CD4-positive, alpha-beta T cell treated with Interleukin-1 beta for 1 hour (primary cell): Measurements from ENCODE around the gene PSMD8.
"Not testable (repeated sequence)": the region's sequence is repeated elsewhere in the genome, so short reads cannot be mapped to it uniquely, and the experiment has no call there.

ENCODE experiments used
- DNase-seq, 2 donors: peaks; one replicate each; pipeline ENCODE4 v3.0.0-alpha.2; 2020 to 2022

PSMD8 gene

DNA sequence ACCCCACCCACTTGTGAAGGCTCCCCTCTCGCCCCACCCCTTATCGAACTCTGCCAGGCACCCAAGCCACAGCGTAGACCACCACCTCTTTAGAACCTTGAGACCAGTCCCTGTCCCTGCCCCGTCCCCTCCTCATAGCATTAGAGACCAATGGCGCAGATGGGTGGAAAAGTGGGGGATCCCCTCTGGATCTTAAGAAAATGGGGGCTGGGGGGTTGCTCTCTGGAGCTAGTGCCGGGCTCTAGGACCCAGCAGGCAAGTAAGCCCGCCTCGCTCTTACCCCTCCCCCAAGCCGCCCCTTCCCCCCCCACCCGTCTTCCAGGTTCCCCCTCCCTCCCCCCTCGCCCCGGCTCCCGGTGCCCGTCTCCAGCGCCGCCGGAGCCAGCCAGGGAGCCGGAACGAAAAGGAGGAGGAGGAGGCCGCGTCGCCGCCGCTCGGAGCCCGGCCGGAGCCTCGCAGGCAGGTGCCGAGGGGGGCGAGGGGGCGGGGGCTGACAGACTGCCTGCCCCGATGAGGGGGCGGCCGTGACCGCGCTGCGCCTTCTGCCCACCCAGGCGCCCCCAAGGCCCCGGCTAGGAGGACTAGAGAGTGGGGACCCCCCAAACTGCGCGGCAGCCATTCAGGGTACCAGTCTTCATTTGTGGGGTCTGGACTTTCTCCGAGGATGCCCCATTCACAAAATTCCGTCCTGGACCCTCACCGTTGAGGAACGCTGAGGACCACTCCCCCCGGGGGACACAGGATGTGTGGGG, 14.2 kb downstream of the PSMD8 start, which contains the start of gene SPRED3:
Gene SPRED3 (plus strand): TSS at position 349 of the 752 bp plus-strand sequence. CDS start 1,606 bp downstream, outside the sequence.
- DNase-seq, result no peak

DNA sequence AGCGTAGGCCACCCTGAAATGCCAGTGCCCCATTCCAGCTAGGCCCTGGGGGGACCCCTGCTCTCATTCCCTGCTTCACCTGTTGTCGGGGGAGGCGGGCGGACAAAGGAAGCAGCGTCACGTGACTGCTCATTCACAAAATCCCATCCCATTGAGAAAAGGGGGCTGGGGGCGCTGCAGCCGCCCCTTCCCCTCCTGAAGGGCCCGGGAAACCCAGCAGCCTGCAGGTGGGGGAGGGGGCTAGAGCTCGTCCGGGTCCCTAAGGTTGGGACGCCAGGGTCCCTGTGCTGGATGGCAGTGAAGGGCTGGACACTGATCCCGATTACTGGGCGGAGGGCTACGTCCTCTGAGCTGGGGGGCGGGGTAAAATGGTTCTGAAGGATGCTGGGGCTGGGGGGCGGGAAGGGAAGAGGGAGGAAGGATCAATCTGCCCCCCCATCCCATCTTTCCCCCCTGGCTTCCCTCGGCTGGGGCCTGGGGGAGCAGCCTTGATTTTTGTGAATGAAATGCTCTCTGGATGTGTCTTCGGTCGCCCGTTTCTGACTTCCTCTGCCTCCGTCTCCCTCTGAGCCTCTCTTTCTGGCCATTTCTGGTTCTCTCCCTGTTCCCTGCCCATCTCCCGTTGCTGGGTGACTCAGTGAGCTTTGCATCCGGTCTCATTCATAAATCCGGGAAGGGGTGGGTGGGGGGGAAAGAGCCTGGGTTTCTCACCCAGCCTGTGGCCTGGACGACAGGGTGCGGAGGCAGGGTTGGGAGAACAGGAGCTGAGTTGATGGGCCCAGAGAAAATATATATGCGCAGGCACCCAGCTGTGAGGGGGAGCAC, 14.9 kb downstream of the PSMD8 start:
- no peak for DNase-seq

DNA sequence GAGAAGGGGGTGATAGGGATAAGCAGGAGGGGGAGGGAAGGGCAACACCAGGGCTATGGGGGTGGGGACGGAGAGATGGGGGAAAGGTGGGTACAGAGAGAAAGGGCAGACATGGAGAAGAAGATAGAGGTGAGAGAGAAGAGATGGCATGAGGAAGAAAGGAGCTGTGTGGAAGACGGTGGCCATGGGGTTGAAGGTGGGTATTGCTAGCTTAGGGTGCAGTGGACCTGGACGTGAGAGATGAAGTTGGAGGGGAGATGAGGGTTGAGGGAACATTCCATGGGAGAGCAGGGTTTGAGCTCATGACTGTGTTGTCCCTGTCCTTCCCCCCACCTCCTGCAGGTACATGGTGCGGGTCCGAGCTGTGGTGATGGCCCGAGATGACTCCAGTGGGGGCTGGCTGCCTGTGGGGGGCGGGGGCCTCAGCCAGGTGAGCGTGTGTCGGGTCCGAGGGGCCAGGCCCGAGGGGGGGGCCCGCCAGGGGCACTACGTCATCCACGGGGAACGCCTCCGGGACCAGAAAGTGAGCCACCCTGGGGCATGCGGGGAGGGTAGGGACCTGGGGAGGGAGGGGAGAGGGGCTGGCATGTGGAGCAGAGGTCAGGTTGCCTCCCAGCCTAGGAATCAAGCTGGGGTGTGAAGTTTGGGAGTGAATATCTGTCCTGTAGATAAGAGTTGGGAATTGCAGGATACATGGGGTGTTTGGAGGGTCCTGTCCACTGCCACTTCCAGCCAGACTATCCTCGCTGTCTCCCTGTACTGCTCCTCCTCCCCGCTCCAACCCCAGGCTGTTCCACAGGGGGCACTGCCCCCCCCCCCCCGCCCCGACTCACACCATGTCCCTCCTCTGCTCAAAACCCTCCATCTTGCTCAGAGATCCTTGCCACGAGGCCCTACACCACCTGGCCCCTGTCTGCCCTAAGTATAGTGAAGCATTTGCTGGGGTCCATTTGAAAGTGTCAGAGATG, 15.9 kb downstream of the PSMD8 start:
- DNase-seq, result no peak

DNA sequence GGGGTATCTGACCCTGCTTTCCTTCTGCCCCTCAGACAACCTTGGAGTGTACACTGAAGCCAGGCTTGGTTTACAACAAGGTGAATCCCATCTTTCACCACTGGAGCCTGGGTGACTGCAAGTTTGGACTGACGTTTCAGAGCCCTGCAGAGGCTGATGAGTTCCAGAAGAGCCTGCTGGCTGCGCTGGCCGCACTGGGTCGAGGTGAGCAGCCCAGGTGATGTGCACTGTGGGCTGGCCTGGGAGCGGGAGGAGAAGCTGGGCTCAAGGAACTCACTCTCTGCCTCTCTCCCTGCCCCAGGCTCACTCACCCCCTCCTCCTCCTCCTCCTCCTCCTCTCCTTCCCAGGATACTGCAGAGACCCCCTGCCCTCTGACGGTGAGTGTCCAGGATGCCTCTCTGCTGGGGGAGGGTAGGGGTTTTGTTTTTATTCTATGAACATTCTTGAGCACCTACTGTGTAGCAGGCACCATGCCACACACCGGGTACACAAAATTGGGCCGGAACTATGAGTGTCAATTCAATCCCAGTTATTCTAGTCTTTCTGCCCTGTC, 17.6 kb downstream of the PSMD8 start:
- no peak for DNase-seq

DNA sequence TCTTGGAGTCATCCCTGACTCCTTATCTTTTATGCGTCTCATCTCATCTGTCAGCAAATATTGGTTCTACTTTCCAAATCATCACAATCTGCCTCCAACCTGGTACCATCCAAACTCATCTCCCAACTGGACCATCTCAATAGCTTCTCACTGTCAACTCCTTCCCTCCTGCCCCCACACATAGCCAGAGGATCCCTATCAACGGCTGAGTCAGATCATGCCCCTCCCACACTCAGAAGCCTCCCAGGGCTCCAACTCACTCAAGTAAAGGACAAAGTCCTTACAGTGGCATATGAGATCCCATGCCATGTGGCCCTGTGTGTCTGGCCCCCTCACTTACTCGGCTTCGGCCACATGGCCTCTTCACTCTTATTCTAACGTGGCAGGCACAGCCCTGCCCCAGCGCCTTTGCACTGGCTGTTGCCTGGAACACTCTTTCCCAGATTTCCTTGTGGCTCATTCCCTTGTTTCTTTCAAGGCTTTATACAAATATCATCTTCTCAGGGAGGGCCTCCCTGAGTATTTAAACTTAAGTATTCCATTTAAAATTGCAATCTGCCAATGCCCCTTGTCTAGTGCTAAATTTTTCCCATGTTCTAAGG, 18.4 kb downstream of the PSMD8 start:
- DNase-seq, result no peak

DNA sequence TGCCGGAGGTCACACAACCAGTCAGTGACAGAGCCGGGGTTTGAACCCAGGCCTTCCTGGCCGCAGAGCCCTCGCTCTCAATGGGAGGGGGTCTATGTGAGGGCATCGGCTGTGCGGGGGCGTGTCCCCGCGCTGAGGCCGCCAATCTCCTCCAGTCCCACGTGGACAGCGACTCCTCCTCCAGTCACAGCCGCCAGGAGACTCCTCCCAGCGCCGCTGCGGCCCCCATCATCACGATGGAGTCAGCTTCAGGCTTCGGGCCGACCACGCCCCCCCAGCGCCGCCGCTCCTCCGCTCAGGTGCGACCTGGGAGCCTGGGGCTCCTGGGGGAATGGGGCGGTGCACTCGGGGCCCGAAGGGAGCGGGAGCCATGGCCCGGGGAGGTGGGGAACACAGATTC, 20.1 kb downstream of the PSMD8 start:
- peak; percentile 78 to 81 for DNase-seq

DNA sequence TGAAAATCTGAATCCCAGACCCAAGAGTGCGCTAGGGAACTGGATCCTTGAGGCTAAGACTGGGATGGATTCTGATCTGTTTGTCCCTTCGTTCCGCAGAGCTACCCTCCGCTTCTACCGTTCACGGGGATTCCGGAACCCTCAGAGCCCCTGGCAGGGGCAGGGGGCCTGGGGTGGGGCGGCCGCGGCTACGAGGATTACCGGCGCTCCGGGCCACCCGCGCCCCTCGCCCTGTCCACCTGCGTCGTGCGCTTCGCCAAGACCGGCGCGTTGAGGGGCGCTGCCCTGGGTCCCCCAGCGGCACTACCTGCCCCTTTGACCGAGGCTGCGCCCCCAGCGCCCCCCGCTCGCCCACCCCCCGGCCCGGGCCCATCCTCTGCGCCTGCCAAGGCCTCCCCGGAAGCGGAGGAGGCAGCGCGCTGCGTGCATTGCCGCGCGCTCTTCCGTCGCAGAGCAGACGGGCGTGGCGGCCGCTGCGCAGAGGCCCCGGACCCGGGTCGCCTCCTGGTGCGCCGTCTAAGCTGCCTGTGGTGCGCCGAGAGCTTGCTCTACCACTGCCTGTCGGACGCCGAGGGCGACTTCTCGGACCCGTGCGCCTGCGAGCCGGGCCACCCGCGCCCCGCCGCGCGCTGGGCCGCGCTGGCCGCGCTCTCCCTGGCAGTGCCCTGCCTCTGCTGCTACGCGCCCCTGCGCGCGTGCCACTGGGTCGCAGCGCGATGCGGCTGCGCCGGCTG, 21.2 kb downstream of the PSMD8 start:
- DNase-seq, result peak; percentile 28 to 35

DNA sequence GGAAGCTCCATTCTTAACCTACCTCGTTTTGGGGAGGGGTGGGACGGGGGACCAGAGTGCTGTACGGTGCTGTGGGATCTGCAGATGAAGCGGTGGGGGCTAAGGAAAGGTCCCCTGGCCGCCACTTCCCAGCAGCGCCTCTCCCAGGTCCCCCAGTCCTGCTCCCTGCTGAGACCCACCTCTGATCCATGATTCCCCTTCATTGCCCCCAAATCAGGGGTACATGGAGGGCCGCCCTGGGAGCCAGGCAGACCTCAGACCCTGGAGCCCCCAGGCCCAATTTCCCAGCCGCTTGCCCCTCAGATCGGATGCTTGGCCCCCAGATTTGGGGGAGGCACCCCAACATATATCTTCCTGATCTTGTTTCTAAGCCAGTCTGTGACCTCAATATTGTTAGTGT, 24.7 kb downstream of the PSMD8 start:
- DNase-seq, result no peak

DNA sequence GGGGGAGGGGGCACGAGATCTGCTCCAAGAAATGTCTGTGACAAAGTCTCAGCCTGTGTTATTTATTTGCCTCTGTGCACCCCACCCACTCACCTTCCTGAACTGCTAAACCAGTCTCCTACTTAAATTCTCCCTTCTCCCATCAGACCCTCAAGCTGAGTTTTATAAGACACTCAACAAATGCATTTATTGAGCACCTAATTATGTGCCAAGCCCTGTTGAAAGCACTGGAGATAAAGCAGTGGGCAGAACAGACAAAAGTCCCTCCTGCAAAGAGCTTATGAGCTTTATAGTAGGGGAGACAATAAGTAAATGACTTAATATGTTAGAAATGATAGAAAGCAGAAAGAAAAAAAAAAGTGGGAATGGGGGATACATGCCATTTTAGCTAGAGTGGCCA, 25.2 kb downstream of the PSMD8 start:
- no peak for DNase-seq

DNA sequence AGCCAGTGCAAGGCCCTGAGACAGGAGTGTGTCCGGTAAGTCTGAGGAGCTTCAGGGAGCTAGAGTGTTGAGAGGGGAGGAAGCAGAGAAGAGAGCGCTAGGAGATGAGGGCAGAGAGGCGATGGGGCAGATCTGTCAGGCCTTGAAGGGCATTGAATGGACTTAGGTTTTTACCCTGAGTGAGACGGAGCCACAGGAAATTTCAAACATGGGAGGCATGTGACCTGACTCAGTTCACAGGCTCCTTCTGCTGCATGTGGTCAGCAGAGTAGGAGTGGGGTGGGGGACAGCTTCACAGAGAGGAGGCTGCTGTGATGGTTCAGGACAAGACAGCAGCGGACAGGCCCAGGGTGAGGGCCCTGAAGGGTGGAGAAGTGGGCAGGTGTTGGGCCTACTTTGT, 26.0 kb downstream of the PSMD8 start:
- DNase-seq, result no peak

DNA sequence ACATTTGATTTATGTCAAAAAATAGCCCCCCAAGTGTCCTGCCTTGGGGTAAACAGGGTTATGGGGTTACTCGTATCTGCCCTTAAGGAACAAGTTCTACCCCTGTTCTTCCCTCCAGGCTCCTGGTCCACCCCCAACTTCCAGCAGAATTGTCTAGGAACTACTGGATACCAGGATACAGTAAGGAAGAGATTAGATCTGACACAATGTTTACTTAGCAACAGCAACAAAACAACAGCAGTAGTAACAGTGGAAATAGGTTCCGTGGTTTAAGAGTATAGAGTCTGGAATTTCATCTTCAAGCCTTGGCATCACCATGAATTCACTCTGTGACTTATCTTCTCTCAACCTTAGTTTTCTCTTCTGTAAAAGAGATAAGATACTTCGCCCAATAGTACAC, 26.8 kb downstream of the PSMD8 start:
- no peak for DNase-seq

DNA sequence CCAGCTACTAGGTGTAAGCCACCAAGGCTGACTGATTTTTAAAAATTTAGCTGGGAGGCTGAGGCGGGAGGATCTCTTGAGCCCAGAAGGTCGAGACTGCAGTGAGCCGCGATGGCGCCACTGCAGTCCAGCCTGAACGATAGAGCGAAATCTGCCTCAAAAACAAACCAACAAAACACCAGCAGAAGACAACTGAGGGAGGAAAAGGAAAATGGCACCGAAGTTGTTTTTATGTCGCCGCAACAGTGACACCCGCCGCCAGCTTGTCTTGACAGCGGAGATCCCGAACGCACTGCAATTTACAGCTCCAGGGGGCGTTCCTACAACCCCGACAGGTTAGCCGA, 28.2 kb downstream of the PSMD8 start:
- no peak for DNase-seq

DNA sequence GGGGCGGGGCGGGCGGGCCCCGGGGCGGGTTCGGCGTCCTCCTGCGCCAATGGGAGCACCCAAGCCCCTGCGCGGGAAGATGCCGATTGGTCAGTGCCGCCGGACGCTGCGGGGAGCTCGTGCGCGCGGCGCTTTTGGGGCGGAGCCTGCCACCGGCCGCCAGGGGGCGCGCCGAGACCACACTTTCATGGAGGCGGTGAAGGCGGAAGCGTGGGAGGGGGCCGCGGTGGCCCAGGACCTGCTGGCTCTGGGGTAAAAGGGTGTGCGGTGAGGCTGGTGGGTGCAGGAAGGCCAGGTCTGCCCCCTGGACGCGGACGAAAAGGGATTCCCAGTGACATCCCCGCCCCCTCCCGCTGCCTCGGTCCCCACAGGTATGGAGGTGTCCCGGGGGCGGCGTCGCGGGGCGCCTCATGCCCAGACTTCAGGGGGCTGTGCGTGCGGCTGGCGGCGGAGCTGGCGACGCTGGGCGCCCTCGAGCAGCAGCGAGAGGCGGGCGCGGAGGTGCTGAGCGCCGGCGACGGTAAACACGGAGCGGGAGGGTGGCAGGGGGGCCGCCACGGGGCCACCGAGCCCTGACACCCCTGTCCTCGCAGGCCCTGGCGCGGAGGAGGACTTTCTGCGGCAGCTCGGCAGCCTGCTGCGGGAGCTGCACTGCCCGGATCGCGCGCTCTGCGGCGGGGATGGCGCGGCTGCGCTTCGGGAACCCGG, 28.8 kb downstream of the PSMD8 start, which contains the start of gene FAM98C:
Gene FAM98C (plus strand): TSS at position 127 of the 708 bp plus-strand sequence. CDS start 61 bp downstream, at position 188.
- DNase-seq, result peak; percentile 98 to 99

DNA sequence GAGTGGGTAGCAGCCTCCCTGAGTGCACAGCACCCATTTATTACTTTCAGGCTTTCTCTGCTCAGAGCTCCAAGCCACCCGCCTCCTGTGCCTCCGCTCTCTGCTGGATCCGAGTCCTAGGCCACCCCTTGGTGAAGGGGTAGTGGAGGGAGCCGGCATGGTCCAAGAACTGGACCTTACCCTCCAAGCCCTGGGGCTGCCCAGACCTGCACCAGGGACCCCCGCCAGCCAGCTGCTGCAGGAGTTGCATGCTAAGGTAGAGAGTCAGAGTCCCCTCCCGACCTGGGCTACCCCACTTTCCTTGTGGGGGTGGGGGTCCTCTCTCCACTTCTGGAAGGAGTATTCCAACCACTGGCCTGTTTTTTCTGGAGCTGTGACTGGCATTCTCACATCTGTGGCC, 30.5 kb downstream of the PSMD8 start:
- no peak for DNase-seq

DNA sequence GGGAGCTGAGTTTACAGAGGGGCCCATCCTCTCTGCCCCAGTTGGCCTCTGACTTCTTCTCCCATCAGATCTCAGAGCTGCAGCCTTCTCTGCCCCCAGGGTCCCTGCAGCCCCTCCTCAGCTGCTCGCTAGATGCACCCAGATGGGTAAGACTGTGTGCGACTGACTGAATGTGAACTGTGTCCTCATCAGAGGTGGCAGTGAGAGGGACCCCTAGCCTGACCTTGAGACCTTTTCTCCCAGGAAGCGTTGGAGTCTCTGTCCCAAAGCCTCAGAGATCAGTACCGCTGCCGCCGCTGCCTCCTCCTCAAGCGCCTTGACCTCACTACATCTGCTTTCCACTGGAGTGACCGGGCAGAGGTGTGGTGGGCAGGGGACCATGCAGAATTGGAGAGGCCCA, 30.9 kb downstream of the PSMD8 start:
- DNase-seq, result no peak

DNA sequence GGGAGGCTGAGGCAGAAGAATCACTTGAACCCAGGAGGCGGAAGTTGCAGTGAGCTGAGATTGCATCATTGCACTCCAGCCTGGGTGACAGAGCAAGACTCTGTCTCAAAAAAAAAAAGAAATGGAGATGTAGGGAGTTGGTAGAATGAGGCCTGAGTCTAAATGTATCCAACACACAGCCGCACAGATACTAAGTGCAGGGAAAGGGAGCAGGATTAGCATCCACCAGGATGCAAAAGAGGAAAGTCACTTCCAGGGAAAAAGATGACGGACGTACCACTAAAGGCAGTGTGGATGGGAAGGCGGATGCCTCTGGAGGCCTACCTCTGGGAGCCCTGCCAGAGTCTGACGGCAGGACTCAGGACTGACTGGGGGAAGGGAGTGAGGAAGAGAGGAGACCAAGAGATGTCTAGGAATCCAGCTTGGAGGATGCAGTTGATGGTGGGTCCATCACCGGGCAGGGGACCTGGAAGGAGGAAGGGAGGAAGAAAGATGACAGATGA, 35.3 kb downstream of the PSMD8 start:
- DNase-seq, result no peak

DNA sequence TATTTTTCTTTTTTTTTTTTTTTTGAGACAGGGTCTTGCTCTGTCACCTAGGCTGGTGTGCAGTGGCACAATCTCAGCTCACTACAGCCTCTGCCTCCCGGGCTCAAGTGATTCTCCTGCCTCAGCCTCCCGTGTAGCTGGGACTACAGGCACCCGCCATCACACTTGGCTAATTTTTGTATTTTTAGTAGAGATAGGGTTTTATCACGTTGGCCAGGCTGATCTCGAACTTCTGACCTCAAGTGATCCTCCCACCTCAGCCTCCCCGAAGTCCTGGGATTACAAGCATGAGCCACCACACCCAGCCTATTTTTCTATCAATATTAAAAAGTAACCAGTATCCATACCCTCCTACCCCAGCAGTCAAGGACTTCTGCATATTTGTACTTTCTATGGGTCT, 36.0 kb downstream of the PSMD8 start:
- not testable (repeated sequence) for DNase-seq

DNA sequence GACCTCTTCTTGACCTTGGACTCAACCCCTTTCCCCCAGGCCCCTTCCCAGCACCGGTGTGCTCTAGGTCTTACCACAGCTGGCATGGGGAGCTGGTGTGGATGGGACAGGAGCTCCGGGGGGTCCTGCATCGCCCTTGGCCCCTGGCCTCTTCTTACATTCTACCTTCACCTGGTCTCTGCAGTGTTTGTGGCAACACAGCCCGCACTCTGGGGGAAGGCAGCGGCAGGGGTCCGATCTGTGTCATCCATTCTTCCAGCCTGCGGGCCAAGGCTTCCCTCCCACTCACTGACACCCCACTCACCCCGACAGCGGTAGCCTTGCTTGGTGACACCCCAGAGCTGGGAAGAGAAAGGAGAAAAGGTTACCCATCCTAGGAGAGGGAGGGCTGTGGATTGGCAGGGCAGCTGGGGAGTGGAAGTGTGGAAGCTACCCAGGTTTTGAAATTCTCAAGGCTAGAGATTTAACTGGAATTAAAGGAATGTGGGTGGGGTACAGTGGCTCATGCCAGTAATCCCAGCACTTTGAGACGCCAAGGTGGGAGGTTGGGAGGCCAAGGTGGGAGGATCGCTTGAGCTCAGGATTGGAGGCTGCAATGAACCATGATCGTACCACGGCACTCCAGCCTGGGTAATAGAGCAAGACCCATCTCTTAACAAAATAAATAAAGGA, 36.8 kb downstream of the PSMD8 start:
- no peak for DNase-seq

DNA sequence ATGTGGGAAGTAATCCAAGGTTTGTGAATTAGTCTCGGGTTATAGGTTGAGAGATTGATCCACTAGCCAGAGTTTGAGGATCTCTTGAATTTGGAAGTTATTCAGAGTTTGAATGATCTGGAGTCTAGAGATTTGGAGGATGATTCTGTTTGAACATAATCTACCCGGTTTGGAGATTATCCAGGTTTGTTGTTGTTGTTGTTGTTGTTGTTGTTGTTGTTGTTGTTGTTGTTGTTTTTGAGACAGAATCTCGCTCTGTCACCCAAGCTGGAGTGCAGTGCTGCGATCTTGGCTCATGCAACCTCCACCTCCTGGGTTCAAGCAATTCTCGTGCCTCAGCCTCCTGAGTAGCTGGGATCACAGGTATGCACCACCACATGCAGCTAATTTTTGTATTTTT, 37.5 kb downstream of the PSMD8 start:
- not testable (repeated sequence) for DNase-seq

DNA sequence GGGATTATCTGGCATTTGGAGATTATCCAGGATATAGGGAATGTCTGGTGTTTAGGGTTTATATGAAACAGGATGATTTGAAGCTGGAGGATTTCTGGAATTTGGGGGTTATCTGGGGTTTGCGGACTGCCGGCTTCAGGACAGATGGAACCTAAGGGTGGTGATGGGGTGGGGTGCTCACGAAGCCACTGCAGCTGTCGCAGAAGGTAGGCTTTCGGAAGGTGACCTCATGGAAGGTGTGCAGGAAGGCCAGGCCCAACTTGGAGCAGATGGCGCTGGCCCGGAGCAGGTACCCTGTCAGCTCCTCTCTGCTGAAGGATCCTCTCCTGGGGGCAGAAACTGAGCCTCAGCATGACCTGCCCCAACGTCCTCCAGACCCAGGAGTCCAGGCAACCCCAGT, 38.1 kb downstream of the PSMD8 start:
- DNase-seq, result no peak
